HCT116 (cell line): ENCODE results near the gene IL15. TPM values are rescaled to one million over a fixed set of nuclear protein-coding genes. Genes with fewer than 3 reads are reported as not detected.

Experiments used
- ATAC-seq: fragments of 200-7000 bp; cut with Tn5 transposase; 2 replicates; pipeline ENCODE4 v1.9.1; 2020; ENCODE audit warnings: mild to moderate bottlenecking, moderate library complexity
- BruUV-seq: library from RNA; stranded (reverse); fragments of 400-500 nt; replicated peaks from 2 replicates; lab custom pipeline; 2021; lab: Mats Ljungman, UMichigan
- CTCF ChIA-PET: fragments of 300-600 bp; sonication (Branson Sonifier 250); formaldehyde crosslinking; loops from one replicate; lab custom pipeline; 2021; ENCODE audit warnings: antibody characterized with exemption; lab: Charles Lee
- POLR2A ChIA-PET: fragments of 300-600, 350-600 bp; sonication (Branson Sonifier 250); formaldehyde crosslinking; loops from one replicate; lab custom pipeline; 2021; ENCODE audit warnings: antibody characterized with exemption; lab: Charles Lee
- RAD21 ChIA-PET, 2 experiments: fragments of 300-600 bp; sonication (Branson Sonifier 250); formaldehyde crosslinking; loops; one replicate each; lab custom pipeline; 2023; ENCODE audit warnings: low total read pairs in 2 of 2; ENCODE audit not compliant: uncharacterized antibody in 2 of 2, unreplicated experiment in 2 of 2, low non-redundant PET in 1 of 2; lab: Charles Lee
- DNase-seq: peaks from one replicate; pipeline ENCODE4 v3.0.0-alpha.2; 2010; ENCODE audit warnings: low read depth, low spot score
- H2AFZ ChIP-seq: fragments of 200-600 bp; shearing (Covaris generic), sonication (generic); 2 replicates; pipeline ENCODE4 v1.6.1; 2017; ENCODE audit warnings: low read depth, mixed run types, mixed read lengths, antibody characterized with exemption, low read length; ENCODE audit not compliant: poor library complexity, severe bottlenecking
- H3K27ac ChIP-seq: 2 replicates; pipeline ENCODE4 v1.5.1; 2012; ENCODE audit warnings: low read depth, low read length
- H3K27me3 ChIP-seq: fragments of 200-600 bp; sonication (generic); 2 replicates; pipeline ENCODE4 v1.6.1; 2016; ENCODE audit warnings: mixed run types, low read length, mixed read lengths; ENCODE audit not compliant: insufficient read depth
- H3K36me3 ChIP-seq, 2 experiments: fragments of 200-500 bp in 1 of 2; fragments of 200-600 bp in 1 of 2; sonication (Bioruptor generic) in 1 of 2; sonication (generic) in 1 of 2; 2 replicates each; pipeline versions ENCODE4 v1.5.1 to v1.6.1; 2014 to 2016; ENCODE audit warnings: low read length in 2 of 2, inconsistent platforms in 1 of 2, mixed read lengths in 1 of 2, mixed run types in 1 of 2; ENCODE audit not compliant: insufficient read depth in 2 of 2, control insufficient read depth in 1 of 2
- H3K4me1 ChIP-seq, 2 experiments: fragments of 200-600 bp in 1 of 2; sonication (generic) in 1 of 2; 2 replicates each; pipeline versions ENCODE4 v1.5.1 to v1.6.1; 2012 to 2017; ENCODE audit warnings: low read length in 2 of 2, inconsistent platforms in 1 of 2, mild to moderate bottlenecking in 1 of 2, mixed read lengths in 1 of 2, mixed run types in 1 of 2, moderate library complexity in 1 of 2; ENCODE audit not compliant: insufficient read depth in 2 of 2, control insufficient read depth in 1 of 2
- H3K4me2 ChIP-seq: fragments of 200-600 bp; sonication (generic); 2 replicates; pipeline ENCODE4 v1.6.1; 2017; ENCODE audit warnings: mixed run types, low read length, mixed read lengths
- H3K4me3 ChIP-seq, 2 experiments: fragments of 200-600 bp in 1 of 2; sonication (generic) in 1 of 2; replicated peaks in 1 of 2; 2 replicates each; pipeline ENCODE4 v1.5.1; 2011 to 2016; ENCODE audit warnings: low read length in 2 of 2, control low read depth in 1 of 2, low read depth in 1 of 2, mild to moderate bottlenecking in 1 of 2, mixed read lengths in 1 of 2, mixed run types in 1 of 2
- H3K79me2 ChIP-seq: fragments of 200-600 bp; sonication (generic); 2 replicates; pipeline ENCODE4 v1.6.1; 2017; ENCODE audit warnings: mild to moderate bottlenecking, mixed run types, low read length, moderate library complexity, mixed read lengths; ENCODE audit not compliant: insufficient read depth
- H3K9ac ChIP-seq: fragments of 200-600 bp; sonication (generic); 2 replicates; pipeline ENCODE4 v1.6.1; 2016; ENCODE audit warnings: low read length, mixed read lengths
- H3K9me2 ChIP-seq: fragments of 200-600 bp; sonication (generic), shearing (Covaris generic); 2 replicates; pipeline ENCODE4 v1.6.1; 2017; ENCODE audit warnings: mixed run types, mild to moderate bottlenecking, moderate library complexity; ENCODE audit not compliant: insufficient read depth
- H3K9me3 ChIP-seq, 2 experiments: fragments of 200-500 bp in 1 of 2; fragments of 200-600 bp in 1 of 2; sonication (Bioruptor generic) in 1 of 2; sonication (generic) in 1 of 2; 2 replicates each; pipeline ENCODE4 v1.6.1; 2014 to 2017; ENCODE audit warnings: low read length in 2 of 2, mixed read lengths in 2 of 2, inconsistent platforms in 1 of 2, low read depth in 1 of 2, mild to moderate bottlenecking in 1 of 2, mixed run types in 1 of 2, moderate library complexity in 1 of 2; ENCODE audit not compliant: control insufficient read depth in 1 of 2, insufficient read depth in 1 of 2
- H4K20me1 ChIP-seq: fragments of 200-600 bp; sonication (generic), shearing (Covaris generic); 2 replicates; pipeline ENCODE4 v1.6.1; 2017; ENCODE audit warnings: mixed run types, mild to moderate bottlenecking, moderate library complexity; ENCODE audit not compliant: insufficient read depth
- CTCF ChIP-seq, 3 experiments: fragments of 200-600 bp in 1 of 3; sonication (generic) in 1 of 3; IDR thresholded peaks in 2 of 3; conservative IDR thresholded peaks in 1 of 3; 2 replicates each; pipeline ENCODE4 v1.5.1; 2012 to 2017; ENCODE audit warnings: low read depth in 2 of 3, low read length in 2 of 3, antibody characterized with exemption in 1 of 3, borderline replicate concordance in 1 of 3, control low read depth in 1 of 3, mild to moderate bottlenecking in 1 of 3, mixed read lengths in 1 of 3, mixed run types in 1 of 3, moderate library complexity in 1 of 3; ENCODE audit not compliant: insufficient read depth in 1 of 3
- EGR1 ChIP-seq: IDR thresholded peaks from 2 replicates; pipeline ENCODE4 v1.6.1; 2012; ENCODE audit warnings: low read depth
- ELF1 ChIP-seq: IDR thresholded peaks from 2 replicates; pipeline ENCODE4 v1.6.1; 2012; ENCODE audit warnings: low read depth, borderline replicate concordance
- EZH2 ChIP-seq: fragments of 200-600 bp; sonication (generic); IDR thresholded peaks from 2 replicates; pipeline ENCODE4 v1.6.1; 2017; ENCODE audit warnings: antibody characterized with exemption, mixed run types
- FOSL1 ChIP-seq: IDR thresholded peaks from 2 replicates; pipeline ENCODE4 v1.6.1; 2012; ENCODE audit warnings: low read depth
- JUND ChIP-seq: IDR thresholded peaks from 2 replicates; pipeline ENCODE4 v1.6.1; 2012
- POLR2AphosphoS5 ChIP-seq: IDR thresholded peaks from 2 replicates; pipeline ENCODE4 v1.6.1; 2011; ENCODE audit warnings: mild to moderate bottlenecking, low read depth, low read length, moderate library complexity
- RAD21 ChIP-seq: IDR thresholded peaks from 2 replicates; pipeline ENCODE4 v1.6.1; 2012; ENCODE audit warnings: low read depth, mild to moderate bottlenecking
- REST ChIP-seq: IDR thresholded peaks from 2 replicates; pipeline ENCODE4 v1.6.1; 2012; ENCODE audit warnings: low read depth
- SP1 ChIP-seq: IDR thresholded peaks from 2 replicates; pipeline ENCODE4 v1.6.1; 2012; ENCODE audit warnings: low read depth
- SRF ChIP-seq: IDR thresholded peaks from 2 replicates; pipeline ENCODE4 v1.6.1; 2012; ENCODE audit warnings: low read depth
- YY1 ChIP-seq: IDR thresholded peaks from 2 replicates; pipeline ENCODE4 v1.6.1; 2011; ENCODE audit warnings: low read length, low read depth, moderate library complexity, mild to moderate bottlenecking; ENCODE audit not compliant: insufficient replicate concordance; ENCODE audit errors: extremely low read depth
- ZBTB33 ChIP-seq: IDR thresholded peaks from 2 replicates; pipeline ENCODE4 v1.6.1; 2011; ENCODE audit warnings: mild to moderate bottlenecking, low read length, moderate library complexity; ENCODE audit not compliant: insufficient replicate concordance; ENCODE audit errors: extremely low read depth
- ZFX ChIP-seq: fragments of 450-650 bp; IDR thresholded peaks from 2 replicates; pipeline ENCODE4 v1.6.1; 2017
- ZNF274 ChIP-seq: fragments of 200-500 bp; sonication (Bioruptor generic); IDR thresholded peaks from 2 replicates; pipeline ENCODE4 v1.6.1; 2014; ENCODE audit warnings: mild to moderate bottlenecking, low read depth, low read length, inconsistent platforms
- intact Hi-C: fragments of 100-400 bp; cut with micrococcal nuclease; formaldehyde crosslinking; loops from 2 replicates; pipeline ENCODE4 v1.10.0; 2022
- total RNA-seq: library from RNA; stranded (reverse); gene quantifications from one replicate; pipeline ENCODE4 v1.2.1, GENCODE V29; 2021; ENCODE audit not compliant: unreplicated experiment

IL15 gene
- total RNA-seq, 1 experiment from 2014 or later: 1.2 TPM

GRCh38 chr4:141630854-141631253 lies 5.5 kb upstream of the IL15 start (continued):
- TF ChIP-seq CTCF (IDR thresholded peaks at IDR 0.05 in 2 of 3, conservative IDR thresholded peaks at IDR 0.05 in 1 of 3; ENCODE audit: borderline replicate concordance in 1 of 3, insufficient read depth in 1 of 3, low read depth in 2 of 3, low read length in 2 of 3): no peak
- TF ChIP-seq ZBTB33: no peak
- no peak for TF ChIP-seq POLR2AphosphoS5
- TF ChIP-seq ZNF274: no peak
- no peak for TF ChIP-seq FOSL1
- TF ChIP-seq ZFX: no peak
- no peak for TF ChIP-seq YY1
- TF ChIP-seq RAD21: no peak
- no peak for TF ChIP-seq EZH2

- intact Hi-C loops: loop anchor here (10.0 kb wide), 1 partner anchor 281 kb away; no protein-coding TSS in a partner anchor
- TF ChIP-seq EGR1: no peak
- no peak for TF ChIP-seq SRF
- no peak for TF ChIP-seq JUND
- TF ChIP-seq POLR2AphosphoS5: no peak
- no peak for TF ChIP-seq ZFX
- no peak for TF ChIP-seq SP1
- no peak for TF ChIP-seq ELF1
- no peak for TF ChIP-seq REST
- no peak for TF ChIP-seq CTCF (IDR thresholded peaks at IDR 0.05 in 2 of 3, conservative IDR thresholded peaks at IDR 0.05 in 1 of 3; ENCODE audit: borderline replicate concordance in 1 of 3, insufficient read depth in 1 of 3, low read depth in 2 of 3, low read length in 2 of 3)
- TF ChIP-seq FOSL1: no peak
Measured at GRCh38 chr4:141635736-141636081, 674 bp upstream of the IL15 start.

More at GRCh38 chr4:141635736-141636081, 674 bp upstream of the IL15 start:
- Histone ChIP-seq H3K27ac (no peak overlapping the region), H3K79me2 (no peaks in the 10 kb centered on the region), H2AFZ (peak overlapping the region; percentile 94), H3K4me2 (peak overlapping the region; percentile 95), H3K9me3 (no peaks in the 10 kb centered on the region), H3K9me2 (no peaks in the 10 kb centered on the region), H3K4me1 (peaks cover 5 to 14% of the 10 kb centered on the region in 2 experiments; a peak in 3 of 4 replicates), H3K27me3 (no peaks in the 10 kb centered on the region), H3K36me3 (no peaks in the 10 kb centered on the region), H4K20me1 (no peaks in the 10 kb centered on the region), H3K9ac (no peak overlapping the region), H3K4me3 (peak overlapping the region; percentile 66 to 84)
- CTCF ChIA-PET: interaction anchor here (1.5 kb wide), 1 partner anchor 19 kb away, joined by 9 read pairs; no protein-coding TSS in a partner anchor
- RAD21 ChIA-PET: no interaction called here
- POLR2A ChIA-PET: no interaction called here
- DNase-seq (no peak), ATAC-seq (no peak)
- BruUV-seq: no TSS peak
